Right kidney (tissue), 9 donors: ENCODE measurements around the gene ELAC2.

Experiments
- DNase-seq: peaks from one replicate; pipeline ENCODE4 v3.0.0-alpha.2; 2016
- long read RNA-seq, 8 donors: transcript quantifications; one replicate each; lab custom pipeline, GENCODE V29; 2026

The ELAC2 gene, protein sequence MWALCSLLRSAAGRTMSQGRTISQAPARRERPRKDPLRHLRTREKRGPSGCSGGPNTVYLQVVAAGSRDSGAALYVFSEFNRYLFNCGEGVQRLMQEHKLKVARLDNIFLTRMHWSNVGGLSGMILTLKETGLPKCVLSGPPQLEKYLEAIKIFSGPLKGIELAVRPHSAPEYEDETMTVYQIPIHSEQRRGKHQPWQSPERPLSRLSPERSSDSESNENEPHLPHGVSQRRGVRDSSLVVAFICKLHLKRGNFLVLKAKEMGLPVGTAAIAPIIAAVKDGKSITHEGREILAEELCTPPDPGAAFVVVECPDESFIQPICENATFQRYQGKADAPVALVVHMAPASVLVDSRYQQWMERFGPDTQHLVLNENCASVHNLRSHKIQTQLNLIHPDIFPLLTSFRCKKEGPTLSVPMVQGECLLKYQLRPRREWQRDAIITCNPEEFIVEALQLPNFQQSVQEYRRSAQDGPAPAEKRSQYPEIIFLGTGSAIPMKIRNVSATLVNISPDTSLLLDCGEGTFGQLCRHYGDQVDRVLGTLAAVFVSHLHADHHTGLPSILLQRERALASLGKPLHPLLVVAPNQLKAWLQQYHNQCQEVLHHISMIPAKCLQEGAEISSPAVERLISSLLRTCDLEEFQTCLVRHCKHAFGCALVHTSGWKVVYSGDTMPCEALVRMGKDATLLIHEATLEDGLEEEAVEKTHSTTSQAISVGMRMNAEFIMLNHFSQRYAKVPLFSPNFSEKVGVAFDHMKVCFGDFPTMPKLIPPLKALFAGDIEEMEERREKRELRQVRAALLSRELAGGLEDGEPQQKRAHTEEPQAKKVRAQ
- long read RNA-seq, donor 1, partial matches to known transcripts = 18 of 22 reads
- long read RNA-seq, donor 1, other reads (novel, unspliced or antisense) = 0 of 22 reads
- long read RNA-seq, donor 2, partial matches to known transcripts = 5 of 5 reads
- long read RNA-seq, donor 2, other reads (novel, unspliced or antisense) = 0 of 5 reads
- long read RNA-seq, donor 3, partial matches to known transcripts = 0 of 1 reads
- long read RNA-seq, donor 3, other reads (novel, unspliced or antisense) = 0 of 1 reads
- long read RNA-seq, donor 4, partial matches to known transcripts = 9 of 11 reads
- long read RNA-seq, donor 4, other reads (novel, unspliced or antisense) = 0 of 11 reads
- long read RNA-seq, donor 5, partial matches to known transcripts = 6 of 8 reads
- long read RNA-seq, donor 5, other reads (novel, unspliced or antisense) = 0 of 8 reads
- long read RNA-seq, donor 6, partial matches to known transcripts = 0 of 2 reads
- long read RNA-seq, donor 6, other reads (novel, unspliced or antisense) = 0 of 2 reads
- long read RNA-seq, donor 7 = 0 reads
- long read RNA-seq, donor 8, transcript ELAC2-201 (24 exons, 3,148 nt) = major isoform, 5 of 16 reads
- long read RNA-seq, donor 8, partial matches to known transcripts = 11 of 16 reads
- long read RNA-seq, donor 8, other reads (novel, unspliced or antisense) = 0 of 16 reads

DNA sequence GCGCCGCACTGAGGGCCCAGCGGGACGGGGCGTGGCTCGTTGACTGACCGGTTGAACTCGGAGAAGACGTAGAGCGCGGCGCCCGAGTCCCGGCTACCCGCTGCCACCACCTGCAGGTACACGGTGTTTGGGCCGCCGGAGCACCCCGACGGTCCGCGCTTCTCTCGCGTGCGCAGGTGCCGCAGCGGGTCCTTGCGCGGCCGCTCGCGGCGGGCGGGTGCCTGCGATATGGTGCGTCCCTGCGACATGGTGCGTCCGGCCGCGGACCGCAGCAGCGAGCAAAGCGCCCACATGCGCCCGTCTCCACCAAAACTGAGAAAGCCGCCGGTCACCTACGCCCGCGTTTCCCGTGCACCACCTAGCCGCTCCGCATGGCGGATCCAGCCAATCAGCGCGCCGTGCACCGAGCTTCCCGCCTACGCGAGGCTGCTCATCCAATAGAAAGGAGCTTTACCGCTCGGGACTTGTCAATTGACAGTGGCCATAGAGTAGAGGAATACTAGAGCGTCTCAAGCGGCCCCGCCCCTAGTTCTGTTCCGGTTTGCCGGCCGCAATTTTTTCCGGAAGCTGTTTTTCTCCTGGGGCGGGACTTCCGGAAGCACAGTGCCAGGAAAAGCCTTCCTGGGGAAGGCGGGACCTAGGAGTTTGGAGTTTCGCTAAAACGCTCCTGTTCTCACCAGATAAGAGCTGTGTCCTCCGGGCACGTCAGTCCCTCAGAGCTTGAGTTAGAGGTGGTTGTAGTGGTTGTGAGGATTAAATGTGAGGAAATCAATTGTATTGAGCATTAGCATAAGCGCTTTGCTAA is at the start of gene ELAC2:
Gene ELAC2 (minus strand): TSS at position 373 of the 805 bp plus-strand sequence. CDS start 80 bp downstream, at position 293.
- peak; percentile 94 for DNase-seq

DNA sequence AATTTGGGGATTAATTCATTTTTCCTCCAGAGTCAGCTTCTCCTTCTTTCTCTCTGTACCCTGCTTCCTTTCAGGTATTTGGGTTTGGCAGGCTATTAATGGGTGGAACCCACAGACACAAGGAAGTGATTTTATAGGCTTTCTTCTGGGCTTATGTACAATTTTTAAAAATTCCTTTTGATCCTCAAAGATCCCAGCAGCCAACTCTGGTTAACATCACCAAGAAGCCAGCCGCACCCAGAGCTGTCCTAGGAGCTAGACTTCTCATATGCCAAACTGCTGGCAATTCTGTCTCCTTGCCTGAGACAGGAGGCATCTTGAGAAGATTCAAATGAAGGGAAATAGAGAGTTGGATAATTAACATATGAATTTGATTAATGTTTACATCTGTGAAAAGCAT is 47.2 kb upstream of the ELAC2 start:
- DNase-seq = no peak

DNA sequence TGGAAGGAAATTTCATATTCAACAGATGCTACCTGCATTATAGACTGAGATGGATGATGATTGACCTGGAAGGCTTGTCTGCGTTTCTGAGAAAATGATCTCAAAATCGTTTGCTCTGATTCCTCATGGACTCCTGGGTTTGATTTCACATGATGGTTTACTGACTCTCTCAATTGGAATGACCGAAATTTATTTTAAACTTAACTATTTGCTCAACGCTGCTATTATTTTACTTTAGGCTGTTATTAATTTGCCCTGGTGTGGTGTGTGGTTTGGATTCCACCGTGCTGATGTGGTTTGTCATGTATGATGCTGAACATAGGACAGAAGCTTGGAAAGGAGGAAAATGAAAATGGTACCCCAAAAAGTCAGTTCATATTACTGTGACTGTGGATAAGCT is 37.3 kb upstream of the ELAC2 start:
- no peak for DNase-seq

- DNase-seq = no peak
These were observed 36.8 kb upstream of the ELAC2 start for GRCh38 chr17:13054666-13055065.

DNA sequence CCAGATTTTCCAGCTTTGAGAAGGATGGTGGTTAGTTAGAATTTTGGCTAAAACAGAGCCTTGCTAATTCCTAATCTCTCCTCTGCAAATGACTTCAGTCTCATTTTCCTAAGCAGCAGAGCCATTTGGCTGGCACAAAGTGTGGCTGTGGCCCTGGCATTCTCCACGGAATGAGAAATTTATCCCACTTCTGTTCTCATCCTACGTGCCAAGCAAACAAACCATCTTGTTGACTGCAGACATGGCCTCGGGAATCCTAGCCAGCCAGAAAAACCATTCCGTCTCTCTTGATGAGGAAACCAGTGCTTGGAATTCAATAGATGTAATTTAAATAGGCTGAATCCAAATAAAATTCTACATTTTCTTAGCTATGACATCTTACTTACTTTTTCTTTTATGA is 34.1 kb upstream of the ELAC2 start:
- DNase-seq = no peak

- DNase-seq = no peak
These were observed 29.3 kb upstream of the ELAC2 start for GRCh38 chr17:13047011-13047606.

GRCh38 chr17:13046361-13046760 is 28.5 kb upstream of the ELAC2 start:
- DNase-seq = no peak

GRCh38 chr17:13044572-13045065 is 26.8 kb upstream of the ELAC2 start:
- DNase-seq = no peak

- DNase-seq = no peak
These were observed 21.3 kb upstream of the ELAC2 start for GRCh38 chr17:13038931-13039665.

- no peak for DNase-seq
These were observed 18.9 kb upstream of the ELAC2 start for GRCh38 chr17:13036751-13037150.

- no peak for DNase-seq
These were observed 17.6 kb upstream of the ELAC2 start for GRCh38 chr17:13035420-13035819.

DNA sequence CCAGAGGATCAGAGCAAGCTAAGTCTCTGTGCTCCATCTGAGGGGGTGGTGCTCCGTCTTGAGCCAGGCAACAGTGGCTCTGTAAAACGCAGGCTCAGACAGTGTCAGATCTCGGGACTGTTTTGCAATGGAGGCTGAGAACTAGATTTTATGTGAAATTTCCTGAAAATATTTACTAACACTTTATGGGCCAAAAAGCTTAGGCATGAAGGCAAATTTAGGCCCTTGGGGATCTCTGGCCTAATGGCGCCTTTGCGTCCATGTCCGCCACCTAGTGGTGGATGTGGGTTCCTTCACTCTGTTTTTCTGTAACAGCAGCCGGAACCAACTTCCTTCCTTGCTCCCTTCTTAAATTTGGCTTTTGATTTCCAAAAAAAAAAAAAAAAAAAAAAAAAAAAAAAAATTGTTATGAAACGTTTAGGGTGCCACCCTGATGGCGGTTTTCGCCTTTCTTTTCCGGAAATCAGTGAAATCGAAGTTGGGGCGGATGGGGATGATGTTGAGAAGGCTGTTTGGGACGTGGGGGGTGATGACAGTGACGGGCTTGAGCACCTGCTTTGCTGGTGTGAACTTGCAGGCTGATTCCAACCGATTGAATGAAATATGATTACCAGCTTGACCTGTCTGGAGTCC is 14.0 kb upstream of the ELAC2 start:
- DNase-seq = peak; percentile 20

GRCh38 chr17:13030459-13031300 is 12.9 kb upstream of the ELAC2 start:
- peak; percentile 23 for DNase-seq

- no peak for DNase-seq
These were observed 12.2 kb upstream of the ELAC2 start for GRCh38 chr17:13030056-13030455.

DNA sequence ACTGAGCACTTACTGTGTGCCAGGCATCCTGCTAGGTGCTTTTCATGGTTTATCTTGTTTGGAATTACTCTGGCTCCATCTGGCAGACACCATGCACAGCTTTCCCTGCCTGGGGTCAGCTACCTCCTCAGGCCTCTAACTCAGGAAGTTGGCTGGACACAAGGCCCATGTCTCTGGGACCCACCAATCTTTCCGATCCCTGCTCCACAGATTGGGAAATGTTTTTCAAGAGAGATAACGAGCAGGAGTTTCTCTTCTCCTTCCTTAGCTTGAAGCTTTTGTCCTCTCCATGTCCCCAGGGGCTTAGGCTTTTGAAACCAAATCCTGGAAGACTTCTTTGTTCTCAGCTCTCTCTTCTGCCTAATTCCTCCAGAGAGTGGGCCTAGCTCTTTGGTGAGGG is 11.5 kb upstream of the ELAC2 start:
- DNase-seq = no peak

GRCh38 chr17:13027246-13027645 is 9.4 kb upstream of the ELAC2 start:
- DNase-seq = no peak

GRCh38 chr17:13025687-13026086 is 7.9 kb upstream of the ELAC2 start:
- DNase-seq = no peak

- no peak for DNase-seq
These were observed 7.4 kb upstream of the ELAC2 start for GRCh38 chr17:13025258-13025627.
